ENCODE data around the gene CALU. TPM values are rescaled to one million over a fixed set of nuclear protein-coding genes. Genes with fewer than 3 reads are reported as not detected.

The CALU gene
- total and polyA plus RNA-seq, 4 experiments from 2014 or later: 18.4 to 24.2 (median 22.0) TPM

DNA sequence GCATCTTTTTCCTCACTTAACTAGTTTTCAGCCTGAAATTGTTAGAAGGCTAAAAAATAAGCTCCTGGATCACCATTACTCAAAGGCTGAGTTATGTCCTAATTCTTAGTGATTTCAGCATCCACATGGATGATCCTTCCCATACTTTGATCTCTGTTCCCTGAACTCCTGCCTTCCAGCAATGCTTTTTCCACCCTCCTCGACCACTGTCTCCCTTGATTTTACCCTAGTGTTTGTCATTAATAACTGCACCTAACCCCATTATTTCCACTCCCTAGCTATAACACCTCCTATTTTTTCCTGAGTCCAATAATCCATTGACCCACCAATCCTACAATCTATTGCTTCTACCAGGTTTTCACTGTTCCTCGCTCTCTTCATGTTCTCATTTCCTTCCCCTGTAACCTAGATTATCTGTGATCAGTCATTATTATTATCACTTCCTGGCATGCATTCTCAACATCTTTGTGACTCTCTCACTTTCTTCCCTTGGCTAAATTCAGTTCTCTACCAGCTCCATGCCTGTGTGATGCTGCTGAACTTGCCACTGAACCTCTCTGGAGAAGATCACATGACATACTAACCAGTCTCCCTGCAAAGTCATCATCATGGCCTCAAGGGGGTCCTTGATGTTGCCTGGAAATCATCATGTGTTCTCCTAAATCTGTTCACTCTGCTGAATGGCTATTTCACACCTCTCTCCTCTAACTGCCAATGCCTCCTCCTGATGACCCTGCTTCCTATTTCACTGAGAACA, 6.5 kb upstream of the CALU start:
- POLR2A ChIA-PET (ENCODE audit: partially characterized antibody): no interaction called here
- H3K36me3 ChIP-seq (ENCODE audit: insufficient read depth, low read length): no peaks in the 10 kb centered on the region

DNA sequence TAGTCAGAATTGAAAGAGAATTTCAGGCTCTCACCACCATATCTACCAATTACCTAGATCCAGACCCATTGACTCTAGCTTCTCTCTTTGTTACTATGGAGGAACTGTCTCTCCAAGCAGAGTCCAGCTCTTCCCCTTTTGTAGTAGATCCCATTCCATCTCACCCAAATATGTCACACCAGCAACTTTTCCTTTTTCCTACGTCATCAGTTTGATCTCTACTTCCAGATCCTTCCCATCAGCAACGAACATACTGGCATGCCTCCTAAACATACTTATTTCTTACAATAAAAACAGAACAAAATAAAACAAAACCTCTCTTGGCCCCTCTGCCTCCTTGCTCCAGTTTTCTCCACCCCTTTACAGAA, 5.9 kb upstream of the CALU start:
- Histone ChIP-seq H3K27me3 (ENCODE audit: insufficient read depth, low read length) (peaks cover 5% of the 10 kb centered on the region), H3K36me3 (ENCODE audit: insufficient read depth, low read length) (no peaks in the 10 kb centered on the region), H3K27ac (ENCODE audit: low read depth, low read length) (no peak overlapping the region), H3K4me3 (ENCODE audit: low read length in 2 of 2) (no peak overlapping the region), H3K4me1 (ENCODE audit: insufficient read depth, low read length) (peaks cover 6% of the 10 kb centered on the region), H3K9me3 (ENCODE audit: control insufficient read depth in 1 of 2, low read length in 2 of 2) (no peaks in the 10 kb centered on the region)
- Mint-ChIP-seq H3K36me3 (no peaks in the 10 kb centered on the region), H3K27me3 (peaks cover 3 to 10% of the 10 kb centered on the region in 2 donors), H3K4me3 (no peak overlapping the region), H3K4me1 (peaks cover under 1 to 7% (median 5%) of the 10 kb centered on the region in 4 donors), H3K27ac (no peak overlapping the region), H3K9me3 (no peaks in the 10 kb centered on the region)
- ChIA-PET CTCF (ENCODE audit: partially characterized antibody) (no interaction called here), POLR2A (ENCODE audit: partially characterized antibody) (no interaction called here)
- intact Hi-C loops (cut with micrococcal nuclease): loop anchor here (10.0 kb wide), 1 partner anchor 278 kb away; the partner anchor contains the start of gene HILPDA
- no peak for DNase-seq

More for the DNA sequence above, 6.5 kb upstream of the CALU start:
- no peak overlapping the region for H3K4me3 Mint-ChIP-seq
- H3K4me1 Mint-ChIP-seq: peaks cover 0 to 2% (median under 1%) of the 10 kb centered on the region in 4 donors
- Histone ChIP-seq H3K9me3 (ENCODE audit: control insufficient read depth in 1 of 2, low read length in 2 of 2) (no peaks in the 10 kb centered on the region), H3K4me3 (ENCODE audit: low read length in 2 of 2) (no peak overlapping the region), H3K27me3 (ENCODE audit: insufficient read depth, low read length) (peaks cover 5% of the 10 kb centered on the region), H3K4me1 (ENCODE audit: insufficient read depth, low read length) (peaks cover under 1% of the 10 kb centered on the region), H3K27ac (ENCODE audit: low read depth, low read length) (no peak overlapping the region)
- H3K9me3 Mint-ChIP-seq: no peaks in the 10 kb centered on the region
- no peak for DNase-seq
- H3K27me3 Mint-ChIP-seq: peaks cover 3 to 10% of the 10 kb centered on the region in 2 donors
- no peaks in the 10 kb centered on the region for H3K36me3 Mint-ChIP-seq
- intact Hi-C loops (cut with micrococcal nuclease): loop anchor here (10.0 kb wide), 1 partner anchor 278 kb away; the partner anchor contains the start of gene HILPDA
- CTCF ChIA-PET (ENCODE audit: partially characterized antibody): interaction anchor here (1.2 kb wide), 1 partner anchor 9 kb away, joined by 3 read pairs; no protein-coding TSS in a partner anchor
- no peak overlapping the region for H3K27ac Mint-ChIP-seq

DNA sequence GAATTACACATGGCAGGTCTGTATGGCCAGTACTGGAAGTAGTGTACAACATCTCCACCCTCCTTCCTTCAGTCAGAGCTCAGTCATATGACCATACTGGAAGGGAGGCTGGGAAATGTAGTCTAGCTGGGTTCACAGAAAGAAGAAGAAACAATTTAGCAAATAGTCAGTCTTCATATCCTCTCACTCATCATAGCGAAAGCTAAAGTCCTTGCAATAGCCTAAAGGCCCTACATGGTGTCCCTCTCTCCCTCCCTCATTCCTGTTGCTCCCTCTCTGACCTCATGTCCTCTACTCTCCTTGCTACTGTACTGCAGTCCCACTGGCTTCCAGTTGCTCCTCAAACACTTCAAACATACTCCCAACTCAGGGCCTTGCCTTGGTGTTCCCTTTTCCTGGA, 4.3 kb upstream of the CALU start:
- no peak overlapping the region for H3K4me3 ChIP-seq (ENCODE audit: low read length in 2 of 2)
- H3K36me3 ChIP-seq (ENCODE audit: insufficient read depth, low read length): no peaks in the 10 kb centered on the region
- Mint-ChIP-seq H3K27ac (no peak overlapping the region), H3K27me3 (peaks cover 3 to 10% of the 10 kb centered on the region in 2 donors), H3K9me3 (no peaks in the 10 kb centered on the region), H3K4me1 (peaks cover 8 to 24% (median 15%) of the 10 kb centered on the region in 4 donors), H3K36me3 (peaks cover 0 to 12% of the 10 kb centered on the region in 2 donors), H3K4me3 (no peak overlapping the region)
- ChIA-PET POLR2A (ENCODE audit: partially characterized antibody) (no interaction called here), CTCF (ENCODE audit: partially characterized antibody) (interaction anchor here (1.1 kb wide), 1 partner anchor 11 kb away, joined by 3 read pairs; no protein-coding TSS in a partner anchor)
- peaks cover 5% of the 10 kb centered on the region for H3K27me3 ChIP-seq (ENCODE audit: insufficient read depth, low read length)
- no peak for DNase-seq
- intact Hi-C loops (cut with micrococcal nuclease): loop anchor here (5.0 to 10.0 kb wide), 3 partner anchors 280 to 487 kb away; partner anchors contain the start of genes HILPDA and TNPO3
- no peaks in the 10 kb centered on the region for H3K9me3 ChIP-seq (ENCODE audit: control insufficient read depth in 1 of 2, low read length in 2 of 2)
- H3K27ac ChIP-seq (ENCODE audit: low read depth, low read length): no peak overlapping the region
- H3K4me1 ChIP-seq (ENCODE audit: insufficient read depth, low read length): peaks cover 11% of the 10 kb centered on the region

DNA sequence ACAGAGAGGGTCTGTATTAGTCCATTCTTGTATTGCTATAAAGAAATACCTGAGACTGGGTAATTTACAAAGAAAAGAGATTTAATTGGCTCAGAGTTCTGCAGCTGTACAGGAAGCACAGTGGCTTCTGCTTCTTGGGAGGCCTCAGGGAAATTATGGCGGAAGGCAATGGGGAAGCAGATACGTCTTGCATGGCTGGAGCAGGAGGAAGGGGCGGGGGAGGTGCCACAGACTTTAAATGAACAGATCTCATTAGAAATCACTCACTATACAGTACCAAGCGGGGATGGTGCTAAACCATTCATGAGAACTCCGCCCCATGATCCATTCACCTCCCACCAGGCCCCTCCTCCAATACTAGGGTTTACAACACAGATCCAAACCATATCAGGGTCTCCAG, 3.7 kb upstream of the CALU start:
- Mint-ChIP-seq H3K36me3 (peaks cover 0 to 12% of the 10 kb centered on the region in 2 donors), H3K4me1 (peaks cover 12 to 29% (median 19%) of the 10 kb centered on the region in 4 donors), H3K27me3 (peaks cover 3 to 10% of the 10 kb centered on the region in 2 donors), H3K9me3 (no peaks in the 10 kb centered on the region), H3K27ac (no peak overlapping the region), H3K4me3 (no peak overlapping the region)
- POLR2A ChIA-PET (ENCODE audit: partially characterized antibody): no interaction called here
- H3K36me3 ChIP-seq (ENCODE audit: insufficient read depth, low read length): no peaks in the 10 kb centered on the region
- no peak overlapping the region for H3K4me3 ChIP-seq (ENCODE audit: low read length in 2 of 2)
- no peak overlapping the region for H3K27ac ChIP-seq (ENCODE audit: low read depth, low read length)
- H3K9me3 ChIP-seq (ENCODE audit: control insufficient read depth in 1 of 2, low read length in 2 of 2): no peaks in the 10 kb centered on the region
- no peak for DNase-seq
- H3K4me1 ChIP-seq (ENCODE audit: insufficient read depth, low read length): peaks cover 17% of the 10 kb centered on the region
- intact Hi-C loops (cut with micrococcal nuclease): loop anchor here (5.0 to 10.0 kb wide), 3 partner anchors 281 to 487 kb away; partner anchors contain the start of genes HILPDA and TNPO3
- peaks cover 5% of the 10 kb centered on the region for H3K27me3 ChIP-seq (ENCODE audit: insufficient read depth, low read length)
- CTCF ChIA-PET (ENCODE audit: partially characterized antibody): interaction anchor here (1.1 kb wide), 1 partner anchor 11 kb away, joined by 3 read pairs; no protein-coding TSS in a partner anchor

DNA sequence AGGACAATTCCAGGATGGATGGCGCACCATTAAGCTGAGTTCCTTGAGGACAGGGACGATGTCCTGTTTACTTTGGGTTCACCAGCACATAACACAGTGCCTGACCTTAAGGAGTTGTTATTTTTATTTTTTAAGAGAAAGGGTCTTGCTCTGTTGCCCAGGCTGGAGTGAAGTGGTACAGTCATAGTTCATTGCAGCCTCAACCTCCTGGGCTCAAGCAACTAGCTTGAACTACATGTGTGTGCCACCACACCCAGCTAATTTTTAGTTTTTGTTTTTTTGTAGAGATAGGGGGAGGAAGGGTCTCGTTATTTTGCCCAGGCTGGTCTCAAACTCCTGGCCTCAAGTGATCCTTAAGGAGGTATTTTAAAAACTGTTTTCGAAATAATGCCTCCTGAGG, 1.7 kb upstream of the CALU start:
- Histone ChIP-seq H3K4me3 (ENCODE audit: low read length in 2 of 2) (no peak overlapping the region), H3K9me3 (ENCODE audit: control insufficient read depth in 1 of 2, low read length in 2 of 2) (no peaks in the 10 kb centered on the region), H3K36me3 (ENCODE audit: insufficient read depth, low read length) (no peaks in the 10 kb centered on the region), H3K27ac (ENCODE audit: low read depth, low read length) (no peak overlapping the region), H3K4me1 (ENCODE audit: insufficient read depth, low read length) (peaks cover 34% of the 10 kb centered on the region), H3K27me3 (ENCODE audit: insufficient read depth, low read length) (peaks cover 4% of the 10 kb centered on the region)
- no peaks in the 10 kb centered on the region for H3K9me3 Mint-ChIP-seq
- peaks cover 23 to 46% (median 33%) of the 10 kb centered on the region in 4 donors for H3K4me1 Mint-ChIP-seq
- ChIA-PET CTCF (ENCODE audit: partially characterized antibody) (interaction anchor here (1.3 to 3.1 kb wide), 2 partner anchors 125 to 146 kb away, joined by 5 to 14 read pairs; partner anchors contain the start of gene ATP6V1F), POLR2A (ENCODE audit: partially characterized antibody) (interaction anchor here (1.4 to 2.7 kb wide), 2 partner anchors 54 to 126 kb away, joined by 6 to 12 read pairs; partner anchors contain the start of gene ATP6V1F)
- intact Hi-C loops (cut with micrococcal nuclease): loop anchor here (5.0 to 10.0 kb wide), 3 partner anchors 283 to 485 kb away; partner anchors contain the start of genes HILPDA and TNPO3
- DNase-seq: no peak
- H3K27ac Mint-ChIP-seq: peak overlapping the region in 1 of 7 donors; percentile 36
- peak overlapping the region in 2 of 8 donors; percentile 8 to 17 for H3K4me3 Mint-ChIP-seq
- peaks cover 0 to 12% of the 10 kb centered on the region in 2 donors for H3K36me3 Mint-ChIP-seq
- peaks cover 0 to 3% of the 10 kb centered on the region in 2 donors for H3K27me3 Mint-ChIP-seq

DNA sequence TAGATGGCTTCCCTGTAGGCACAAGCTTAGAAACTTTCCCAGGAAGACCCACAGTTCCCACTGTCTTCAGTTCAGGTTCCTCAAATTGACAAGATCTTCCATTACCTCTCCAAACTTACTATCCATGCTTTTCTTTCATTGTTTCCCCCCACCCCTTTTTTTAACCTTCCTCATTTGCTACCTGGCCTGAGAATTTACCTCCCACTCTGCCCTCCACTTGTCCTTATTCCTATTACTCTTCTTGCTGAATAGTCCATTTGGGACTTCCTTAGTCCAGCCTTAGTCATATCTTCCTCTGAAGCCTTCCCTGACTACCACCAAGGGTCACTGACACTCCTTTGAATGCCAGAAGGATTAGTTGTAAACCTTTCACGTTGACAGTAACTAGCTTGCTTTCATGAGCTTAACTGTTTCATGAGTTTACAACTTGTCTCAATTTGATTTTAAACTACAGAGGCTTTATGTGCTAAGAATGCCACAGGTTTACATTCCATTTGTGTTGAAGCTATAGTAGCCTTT, 1.2 kb upstream of the CALU start:
- peak overlapping the region; percentile 65 to 100 (median 98) for H3K27ac Mint-ChIP-seq
- peak overlapping the region; percentile 91 for H3K27ac ChIP-seq (ENCODE audit: low read depth, low read length)
- CTCF ChIA-PET (ENCODE audit: partially characterized antibody): interaction anchor here (1.0 to 3.1 kb wide), 7 partner anchors 11 to 263 kb away, joined by 3 to 14 read pairs (median 4); partner anchors contain the start of gene ATP6V1F

More for the DNA sequence above, 1.2 kb upstream of the CALU start:
- no peaks in the 10 kb centered on the region for H3K36me3 ChIP-seq (ENCODE audit: insufficient read depth, low read length)
- Mint-ChIP-seq H3K4me3 (peak overlapping the region; percentile 98 to 100 (median 99)), H3K36me3 (peaks cover 0 to 12% of the 10 kb centered on the region in 2 donors), H3K9me3 (no peaks in the 10 kb centered on the region), H3K4me1 (peaks cover 24 to 47% (median 34%) of the 10 kb centered on the region in 4 donors), H3K27me3 (peaks cover 0 to 3% of the 10 kb centered on the region in 2 donors)
- POLR2A ChIA-PET (ENCODE audit: partially characterized antibody): interaction anchor here (0.7 to 2.7 kb wide), 6 partner anchors 9 to 317 kb away, joined by 3 to 12 read pairs (median 5); partner anchors contain the start of genes ATP6V1F and TNPO3
- peaks cover 34% of the 10 kb centered on the region for H3K4me1 ChIP-seq (ENCODE audit: insufficient read depth, low read length)
- no peaks in the 10 kb centered on the region for H3K27me3 ChIP-seq (ENCODE audit: insufficient read depth, low read length)
- no peak for DNase-seq
- H3K9me3 ChIP-seq (ENCODE audit: control insufficient read depth in 1 of 2, low read length in 2 of 2): no peaks in the 10 kb centered on the region
- peak overlapping the region in 1 of 2 donors; percentile 72 for H3K4me3 ChIP-seq (ENCODE audit: low read length in 2 of 2)
- intact Hi-C loops (cut with micrococcal nuclease): loop anchor here (2.0 to 10.0 kb wide), 4 partner anchors 53 to 484 kb away; partner anchors contain the start of genes CCDC136, HILPDA and TNPO3

All from CD4-positive, alpha-beta memory T cell (primary cell).